ENCODE data around the gene CCR4.

DNA sequence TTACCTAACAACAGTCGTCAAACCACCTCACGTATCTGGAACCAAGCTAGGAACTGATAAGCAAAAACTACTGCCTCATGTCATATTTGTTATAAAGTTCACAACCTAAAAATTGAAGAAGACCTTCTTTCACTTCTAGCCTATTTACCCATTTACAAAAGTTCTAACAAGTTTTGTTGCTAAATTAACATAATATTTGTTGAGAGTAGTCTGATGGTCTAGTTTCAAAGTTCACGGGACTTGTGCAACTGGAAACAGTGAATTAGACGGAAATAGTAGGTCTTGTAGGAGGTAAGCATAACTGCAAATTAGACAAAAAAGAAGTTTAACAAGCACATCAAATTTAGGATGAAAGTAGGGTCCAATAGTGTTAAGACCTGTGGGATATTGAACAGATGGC lies 51.9 kb downstream of the CCR4 start:
- TF ChIP-seq RAD21 (conservative IDR thresholded peaks at IDR 0.05 in 1 of 2, IDR thresholded peaks at IDR 0.05 in 1 of 2), result no peak
- no peak for TF ChIP-seq POLR2AphosphoS2 (conservative IDR thresholded peaks at IDR 0.05; ENCODE audit: low read length)
- TF ChIP-seq RCOR1 (IDR thresholded peaks at IDR 0.05; ENCODE audit: low read depth, low read length), result no peak
- no peak for TF ChIP-seq POLR2A (IDR thresholded peaks at IDR 0.05; ENCODE audit: low read length)
- TF ChIP-seq HDAC2 (IDR thresholded peaks at IDR 0.05), result no peak
- TF ChIP-seq, protein P1, sequence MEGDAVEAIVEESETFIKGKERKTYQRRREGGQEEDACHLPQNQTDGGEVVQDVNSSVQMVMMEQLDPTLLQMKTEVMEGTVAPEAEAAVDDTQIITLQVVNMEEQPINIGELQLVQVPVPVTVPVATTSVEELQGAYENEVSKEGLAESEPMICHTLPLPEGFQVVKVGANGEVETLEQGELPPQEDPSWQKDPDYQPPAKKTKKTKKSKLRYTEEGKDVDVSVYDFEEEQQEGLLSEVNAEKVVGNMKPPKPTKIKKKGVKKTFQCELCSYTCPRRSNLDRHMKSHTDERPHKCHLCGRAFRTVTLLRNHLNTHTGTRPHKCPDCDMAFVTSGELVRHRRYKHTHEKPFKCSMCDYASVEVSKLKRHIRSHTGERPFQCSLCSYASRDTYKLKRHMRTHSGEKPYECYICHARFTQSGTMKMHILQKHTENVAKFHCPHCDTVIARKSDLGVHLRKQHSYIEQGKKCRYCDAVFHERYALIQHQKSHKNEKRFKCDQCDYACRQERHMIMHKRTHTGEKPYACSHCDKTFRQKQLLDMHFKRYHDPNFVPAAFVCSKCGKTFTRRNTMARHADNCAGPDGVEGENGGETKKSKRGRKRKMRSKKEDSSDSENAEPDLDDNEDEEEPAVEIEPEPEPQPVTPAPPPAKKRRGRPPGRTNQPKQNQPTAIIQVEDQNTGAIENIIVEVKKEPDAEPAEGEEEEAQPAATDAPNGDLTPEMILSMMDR (IDR thresholded peaks at IDR 0.05), result no peak
- no peak for TF ChIP-seq HOXA7 (CRISPR knock-in tag; IDR thresholded peaks at IDR 0.05)
- TF ChIP-seq RNF2 (IDR thresholded peaks at IDR 0.05; ENCODE audit: borderline replicate concordance, low read depth), result no peak
- TF ChIP-seq GATA3 (IDR thresholded peaks at IDR 0.05; ENCODE audit: borderline replicate concordance), result no peak
- TF ChIP-seq NR3C1 (IDR thresholded peaks at IDR 0.05), result no peak
